K562 (cell line): Measurements from ENCODE around the gene CD19. TPM values are rescaled to one million over a fixed set of nuclear protein-coding genes. Genes with fewer than 3 reads are reported as not detected.

Source experiments
- ATAC-seq: fragments of 200-7000 bp; cut with Tn5 transposase; 3 replicates; pipeline ENCODE4 v1.9.1; 2020; ENCODE audit warnings: moderate library complexity
- BruUV-seq: library from RNA; stranded (reverse); fragments of 400-500 nt; replicated peaks from 2 replicates; lab custom pipeline; 2021; lab: Mats Ljungman, UMichigan
- CTCF ChIA-PET: fragments of 300-600 bp; formaldehyde crosslinking; extraction: SDS; loops from one replicate; lab custom pipeline; 2021; ENCODE audit warnings: low intra/inter-chr PET ratio; lab: Yijun Ruan, JAX
- POLR2A ChIA-PET: fragments of 300-600, 350-650 bp; sonication (Branson Sonifier 250); formaldehyde crosslinking; extraction: SDS; loops from one replicate; lab custom pipeline; 2021; ENCODE audit warnings: antibody characterized with exemption, inconsistent platforms; lab: Yijun Ruan, JAX
- DNase-seq, 4 experiments: peaks; one replicate each; pipeline versions ENCODE4 v3.0.0 to v3.0.0-alpha.2; 2011 to 2018; ENCODE audit warnings: low spot score in 3 of 4, mixed read lengths in 3 of 4; ENCODE audit errors: extremely low read depth in 1 of 4
- FAIRE-seq: peaks from 2 replicates; lab custom pipeline; 2011; peaks lifted over from hg19 to GRCh38; lab: Jason Lieb, UNC
- H2AFZ ChIP-seq: 2 replicates; pipeline ENCODE4 v1.6.0; 2011; ENCODE audit warnings: low read depth, low read length, control low read depth, inconsistent platforms
- H3K27ac ChIP-seq: fragments of 200-600 bp; 3 replicates; pipeline ENCODE4 v1.8.0; 2011; ENCODE audit warnings: low read depth, mild to moderate bottlenecking, control low read depth, inconsistent platforms, low read length, moderate library complexity, mixed read lengths; ENCODE audit errors: extremely low read depth
- H3K27me3 ChIP-seq, 2 experiments: fragments of 300-600 bp in 1 of 2; 2 replicates in 1 of 2; 3 replicates in 1 of 2; pipeline versions ENCODE4 v1.6.0 to v1.8.0; 2011; ENCODE audit warnings: inconsistent platforms in 2 of 2, low read length in 2 of 2, mild to moderate bottlenecking in 1 of 2, mixed read lengths in 1 of 2, moderate library complexity in 1 of 2; ENCODE audit not compliant: control insufficient read depth in 2 of 2, insufficient read depth in 2 of 2
- H3K36me3 ChIP-seq: fragments of 300-600 bp; 3 replicates; pipeline ENCODE4 v1.8.0; 2011; ENCODE audit warnings: mild to moderate bottlenecking, low read length, inconsistent platforms; ENCODE audit not compliant: control insufficient read depth, insufficient read depth
- H3K4me1 ChIP-seq, 2 experiments: fragments of 200-600 bp in 1 of 2; replicated peaks in 1 of 2; 2 replicates in 1 of 2; 3 replicates in 1 of 2; pipeline versions ENCODE4 v1.5.1 to v1.8.0; 2011; ENCODE audit warnings: inconsistent platforms in 2 of 2, low read length in 2 of 2, mild to moderate bottlenecking in 1 of 2, mixed read lengths in 1 of 2, moderate library complexity in 1 of 2; ENCODE audit not compliant: control insufficient read depth in 2 of 2, insufficient read depth in 2 of 2
- H3K4me2 ChIP-seq: 2 replicates; pipeline ENCODE4 v1.6.1; 2011; ENCODE audit warnings: low read length, control low read depth, inconsistent platforms, mixed read lengths; ENCODE audit not compliant: insufficient read depth
- H3K4me3 ChIP-seq: fragments of 200-600 bp; sonication (generic), shearing (Covaris generic); 2 replicates; pipeline ENCODE4 v1.5.1; 2016; ENCODE audit warnings: control low read depth, inconsistent platforms
- H3K79me2 ChIP-seq: fragments of 200-600 bp; 3 replicates; pipeline ENCODE4 v1.8.0; 2011; ENCODE audit warnings: low read length, inconsistent platforms; ENCODE audit not compliant: control insufficient read depth, insufficient read depth
- H3K9ac ChIP-seq, 2 experiments: 2 replicates each; pipeline versions ENCODE4 v1.6.0 to v1.6.1; 2011; ENCODE audit warnings: low read depth in 2 of 2, low read length in 2 of 2, control low read depth in 1 of 2, inconsistent platforms in 1 of 2, mild to moderate bottlenecking in 1 of 2, mixed read lengths in 1 of 2; ENCODE audit not compliant: insufficient read depth in 1 of 2
- H3K9me1 ChIP-seq: one replicate; pipeline ENCODE4 v1.6.0; 2011; ENCODE audit warnings: inconsistent platforms, mild to moderate bottlenecking, low read length, moderate library complexity; ENCODE audit not compliant: control insufficient read depth, insufficient read depth
- H3K9me3 ChIP-seq: replicated peaks from 2 replicates; pipeline ENCODE4 v1.5.1; 2011; ENCODE audit warnings: low read depth, low read length, inconsistent platforms; ENCODE audit not compliant: control insufficient read depth, insufficient read depth
- H4K20me1 ChIP-seq: replicated peaks from 2 replicates; pipeline ENCODE4 v1.6.1; 2011; ENCODE audit warnings: low read length, inconsistent platforms, mixed read lengths; ENCODE audit not compliant: control insufficient read depth, insufficient read depth
- CBFA2T3 ChIP-seq: fragments of 450-650 bp; IDR thresholded peaks from 2 replicates; pipeline ENCODE4 v1.6.1; 2017
- CBX3 ChIP-seq, 2 experiments: IDR thresholded peaks; 1 replicate in 1 of 2; 2 replicates in 1 of 2; pipeline ENCODE4 v1.6.1; 2012; ENCODE audit warnings: inconsistent platforms in 2 of 2, low read length in 2 of 2, borderline replicate concordance in 1 of 2, control low read depth in 1 of 2
- CXXC5 ChIP-seq: fragments of 250-450 bp; sonication (Bioruptor Pico); IDR thresholded peaks from 2 replicates; pipeline ENCODE4 v1.8.0; 2022; ENCODE audit warnings: inconsistent platforms, mild to moderate bottlenecking, moderate library complexity
- ELF2 ChIP-seq: fragments of 250-450 bp; sonication (Bioruptor Pico); IDR thresholded peaks from 2 replicates; pipeline ENCODE4 v1.5.0; 2021; ENCODE audit warnings: mild to moderate bottlenecking
- FOSL1 ChIP-seq: fragments of 200-800 bp; sonication (Bioruptor generic); conservative IDR thresholded peaks from 2 replicates; pipeline ENCODE4 v1.6.1; 2016; ENCODE audit warnings: missing genetic modification characterization, missing compliant biosample characterization
- FOXM1 ChIP-seq, 2 experiments: fragments of 450-650 bp in 1 of 2; sonication (generic) in 1 of 2; formaldehyde crosslinking in 1 of 2; IDR thresholded peaks; 2 replicates each; pipeline versions ENCODE4 v1.6.1 to v1.9.0; 2017 to 2022; ENCODE audit warnings: low read depth in 2 of 2, mild to moderate bottlenecking in 2 of 2, missing genetic modification reagents in 1 of 2, moderate library complexity in 1 of 2
- HES1 ChIP-seq: fragments of 450-650 bp; IDR thresholded peaks from 2 replicates; pipeline ENCODE4 v1.6.1; 2016; ENCODE audit warnings: low read depth, mild to moderate bottlenecking, moderate library complexity
- LARP7 ChIP-seq: fragments of 450-650 bp; IDR thresholded peaks from 2 replicates; pipeline ENCODE4 v1.6.1; 2016
- MAFK ChIP-seq: IDR thresholded peaks from 2 replicates; pipeline ENCODE4 v1.6.1; 2011; ENCODE audit warnings: low read length, improper control_type of control experiment
- NR3C1 ChIP-seq: sonication (generic); formaldehyde crosslinking; IDR thresholded peaks from 2 replicates; pipeline ENCODE4 v1.8.1; 2022; ENCODE audit warnings: missing genetic modification reagents
- SNIP1 ChIP-seq: fragments of 450-650 bp; IDR thresholded peaks from 2 replicates; pipeline ENCODE4 v1.7.1; 2017; ENCODE audit warnings: low read depth, mild to moderate bottlenecking
- SRSF3 ChIP-seq: fragments of 200-400 bp; formaldehyde crosslinking; IDR thresholded peaks from 2 replicates; pipeline ENCODE4 v1.6.1; 2016; ENCODE audit warnings: mild to moderate bottlenecking, low read length, moderate library complexity; ENCODE audit not compliant: insufficient read depth
- SRSF9 ChIP-seq: fragments of 200-400 bp; formaldehyde crosslinking; IDR thresholded peaks from 2 replicates; pipeline ENCODE4 v1.6.1; 2017; ENCODE audit warnings: low read depth, low read length, borderline replicate concordance
- TRIM24 ChIP-seq, 2 experiments: fragments of 450-650 bp; IDR thresholded peaks; 2 replicates each; pipeline ENCODE4 v1.6.1; 2016
- ZBTB2 ChIP-seq: fragments of 450-650 bp; IDR thresholded peaks from 2 replicates; pipeline ENCODE4 v1.6.1; 2016; ENCODE audit warnings: antibody characterized with exemption
- ZFP91 ChIP-seq: sonication (generic); formaldehyde crosslinking; IDR thresholded peaks from 2 replicates; pipeline ENCODE4 v1.8.0; 2022; ENCODE audit warnings: mild to moderate bottlenecking, missing genetic modification reagents
- WGBS: fragments of 100-300 bp; shearing (Covaris generic); methylation state at CpG from one replicate; pipeline ENCODE4 v1.1.6; 2016; ENCODE audit warnings: low coverage, mixed read lengths; ENCODE audit not compliant: insufficient coverage; ENCODE audit errors: missing lambda C conversion rate; 5-methylcytosine and 5-hydroxymethylcytosine counted together
- in situ Hi-C: fragments of 300-500 bp; cut with MboI; formaldehyde crosslinking; loops from 4 replicates; pipeline ENCODE4 v1.15.0; 2018; ENCODE audit warnings: inconsistent platforms, mixed read lengths
- intact Hi-C: fragments of 100-400 bp; cut with micrococcal nuclease; formaldehyde crosslinking; loops from 2 replicates; pipeline ENCODE4 v1.14.2; 2022
- polyA plus RNA-seq, 8 experiments: library from polyadenylated mRNA; depleted of rRNA in 4 of 8; stranded (reverse) in 5 of 8; unstranded in 3 of 8; fragments of >200 nt; fragmentation: Nextera tagmentation in 2 of 8; fragmentation: Illumina TruSeq in 1 of 8; extraction: Ambion mirVana in 2 of 8; extraction: Trizol in 1 of 8; gene quantifications; 2 replicates each; pipeline versions ENCODE4 v1.2.1 to v1.2.3, GENCODE V29; 2011 to 2014; ENCODE audit warnings: inconsistent platforms in 1 of 8, missing spikeins in 1 of 8
- total RNA-seq, 7 experiments: library from RNA; depleted of rRNA in 6 of 7; stranded (reverse); fragments of >200 nt in 6 of 7; fragmentation: Illumina TruSeq in 2 of 7; extraction: Trizol in 2 of 7; gene quantifications; 2 replicates each; pipeline versions ENCODE4 v1.2.1 to v1.2.3, GENCODE V29; 2011 to 2021; ENCODE audit warnings: low replicate concordance in 1 of 7

CD19 gene
- total and polyA plus RNA-seq, 9 of the 15 experiments (the other 6 are each of a cell fraction or from before 2014, with no cell fraction given) = 0.27 to 3.7 (median 2.0) TPM; not detected in 1

- no peak for TF ChIP-seq NR3C1 (CRISPR knock-in tag)
- TF ChIP-seq MAFK = no peak
Observed at GRCh38 chr16:28904828-28905227, 26.9 kb upstream of the CD19 start (continued).

GRCh38 chr16:28905229-28905754 lies 26.5 kb upstream of the CD19 start:
- intact Hi-C loops (no loop called here), in situ Hi-C loops (no loop called here)
- Histone ChIP-seq H3K4me3 (no peak overlapping the region), H2AFZ (no peak overlapping the region), H3K9me3 (no peaks in the 10 kb centered on the region), H3K27me3 (no peaks in the 10 kb centered on the region), H3K9me1 (peaks cover 4% of the 10 kb centered on the region), H3K27ac (no peak overlapping the region), H4K20me1 (no peaks in the 10 kb centered on the region), H3K4me1 (peaks cover 0 to 28% of the 10 kb centered on the region in 2 experiments; a peak in 2 of 5 replicates), H3K9ac (peak overlapping the region in 1 of 2 experiments; percentile 35; a peak in 1 of 4 replicates), H3K36me3 (no peaks in the 10 kb centered on the region), H3K4me2 (no peak overlapping the region), H3K79me2 (no peaks in the 10 kb centered on the region)
- FAIRE-seq (no peak), ATAC-seq (no peak; the same call in 1 of the 3 replicates), DNase-seq (peak in 1 of 4 experiments; percentile 9)
- no TSS peak for BruUV-seq
- POLR2A ChIA-PET = interaction anchor here (0.7 kb wide), 1 partner anchor 10 kb away, joined by 3 read pairs; no protein-coding TSS in a partner anchor
- CTCF ChIA-PET = no interaction called here
- WGBS = 76% methylated on average over 7 of the region's 9 CpGs
- no peak for TF ChIP-seq FOXM1 (IDR thresholded peaks at IDR 0.05; ENCODE audit: low read depth)
- no peak for TF ChIP-seq FOXM1 (CRISPR knock-in tag; IDR thresholded peaks at IDR 0.05; ENCODE audit: low read depth)
- TF ChIP-seq ZFP91 (CRISPR knock-in tag) = no peak
- no peak for TF ChIP-seq SRSF9
- no peak for TF ChIP-seq FOSL1 (tag)
- TF ChIP-seq HES1 = no peak
- TF ChIP-seq TRIM24 (IDR thresholded peaks at IDR 0.05) = no peak
- TF ChIP-seq LARP7 = no peak
- no peak for TF ChIP-seq CXXC5 (CRISPR knock-in tag)
- TF ChIP-seq ELF2 (CRISPR knock-in tag) = no peak
- TF ChIP-seq SRSF3 = no peak
- TF ChIP-seq CBFA2T3 = no peak
- TF ChIP-seq ZBTB2 = no peak
- TF ChIP-seq SNIP1 = no peak
- TF ChIP-seq CBX3 (IDR thresholded peaks at IDR 0.05; ENCODE audit: borderline replicate concordance in 1 of 2, low read length in 2 of 2) = no peak
